NCI-H2196 treated with DMSO at 0.1 percent for 48 hours (cell line): Measurements from ENCODE around the gene GPR84.

Source experiments
- DNase-seq: peaks from one replicate; lab custom pipeline; 2025; ENCODE audit not compliant: unreplicated experiment; lab: John Stamatoyannopoulos, UW

Gene GPR84

DNA sequence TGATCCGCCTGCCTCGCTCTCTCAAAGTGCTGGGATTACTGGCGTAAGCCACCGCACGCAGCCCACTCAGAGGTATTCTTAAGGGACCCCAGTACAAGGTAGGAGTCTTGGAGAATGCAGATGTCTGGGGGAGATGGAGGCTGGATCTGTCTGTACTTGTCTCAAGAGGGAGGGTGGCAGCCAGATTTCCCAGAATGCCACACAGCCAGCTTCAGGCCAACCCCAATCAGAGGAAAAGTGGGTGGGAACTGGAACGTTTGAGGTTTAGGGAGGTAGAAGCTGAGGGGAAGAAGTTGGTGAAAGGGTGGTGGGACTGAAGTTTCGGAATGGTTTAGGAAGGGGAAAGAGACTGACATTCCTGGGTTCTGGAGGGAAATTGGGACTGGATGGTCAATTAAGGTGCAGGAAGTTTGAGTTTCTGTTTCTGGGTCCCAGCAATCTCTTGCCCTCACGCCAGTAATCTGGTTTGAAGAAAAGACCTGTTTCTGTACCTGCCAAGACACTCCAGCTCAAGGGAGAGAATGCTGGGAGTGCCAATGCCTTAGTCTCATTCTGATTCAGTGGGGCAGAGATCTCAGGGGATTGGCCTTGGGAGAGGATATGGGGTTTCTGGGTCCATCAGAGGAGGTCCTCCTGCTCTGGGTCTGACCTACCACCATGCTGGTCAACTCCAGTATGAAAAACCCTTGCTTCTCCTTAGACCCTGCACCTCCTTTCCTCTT is 28.4 kb upstream of the GPR84 start:
- DNase-seq, result no peak

DNA sequence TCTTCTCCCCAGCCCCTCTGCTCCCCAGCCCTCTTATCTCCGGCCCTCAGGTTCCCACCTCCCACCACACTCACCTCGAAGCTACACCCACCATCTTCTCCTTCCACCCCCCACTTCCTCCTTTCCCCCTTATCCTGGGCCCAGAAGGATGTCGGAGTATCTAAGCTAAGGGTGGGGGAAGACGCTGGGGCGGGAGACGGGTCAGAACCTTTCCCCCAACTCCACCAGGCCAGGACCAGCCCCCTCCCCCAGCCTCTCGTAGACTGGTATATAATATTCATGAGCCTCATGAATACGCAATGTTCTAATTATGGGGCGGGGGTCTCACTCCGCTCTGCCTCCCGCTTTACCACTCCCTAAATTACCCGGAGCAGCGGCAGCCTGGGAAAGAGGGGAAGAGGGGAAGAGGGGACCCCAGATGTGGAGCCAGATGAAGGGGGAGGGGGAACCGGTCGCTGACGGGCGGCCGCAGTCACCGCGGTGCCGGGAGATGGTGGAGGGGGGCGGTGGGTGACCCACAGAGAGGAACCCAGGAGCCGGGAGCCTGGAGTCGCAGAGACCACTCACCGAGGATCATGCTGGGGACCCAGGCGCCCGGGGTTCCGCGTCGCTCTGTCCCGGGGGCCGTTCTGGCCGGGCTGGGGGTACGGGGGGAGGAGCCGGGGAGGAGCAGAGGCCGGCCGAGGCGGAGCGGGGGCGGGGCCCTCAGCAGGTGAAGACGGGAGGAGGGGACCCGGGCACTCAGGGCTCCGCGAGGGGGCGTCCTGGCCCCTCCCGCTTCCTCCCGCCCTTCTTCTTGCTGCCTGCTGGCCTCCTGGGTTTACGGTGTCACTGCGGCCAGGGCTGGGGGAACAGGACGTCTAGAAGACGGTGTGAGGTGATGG is 26.6 kb upstream of the GPR84 start:
- DNase-seq, result peak; percentile 59

DNA sequence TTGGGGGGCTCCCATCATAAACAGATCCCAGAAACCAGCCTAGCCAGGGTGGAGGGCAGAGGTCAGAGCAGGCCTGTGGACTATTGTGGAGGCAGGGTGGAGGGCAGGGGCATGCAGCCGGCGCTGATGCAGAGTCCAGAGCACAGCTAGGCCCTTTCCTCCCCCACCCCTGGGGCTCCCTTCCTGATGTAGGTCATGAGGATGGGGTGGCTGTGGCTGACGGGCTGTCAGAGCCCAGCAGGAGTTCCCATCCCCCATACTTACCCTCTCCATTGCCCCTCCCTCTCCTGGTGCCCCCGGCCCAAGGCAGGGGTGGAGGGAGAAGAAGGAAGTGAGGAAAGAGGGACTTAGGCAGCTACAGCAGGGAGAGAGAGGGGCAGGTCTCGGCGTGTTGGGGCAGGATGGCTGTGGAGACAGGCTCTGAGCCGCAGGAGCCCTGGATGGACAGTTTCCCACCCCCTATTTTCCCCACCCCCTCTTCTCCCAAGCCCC is 25.9 kb upstream of the GPR84 start:
- no peak for DNase-seq

DNA sequence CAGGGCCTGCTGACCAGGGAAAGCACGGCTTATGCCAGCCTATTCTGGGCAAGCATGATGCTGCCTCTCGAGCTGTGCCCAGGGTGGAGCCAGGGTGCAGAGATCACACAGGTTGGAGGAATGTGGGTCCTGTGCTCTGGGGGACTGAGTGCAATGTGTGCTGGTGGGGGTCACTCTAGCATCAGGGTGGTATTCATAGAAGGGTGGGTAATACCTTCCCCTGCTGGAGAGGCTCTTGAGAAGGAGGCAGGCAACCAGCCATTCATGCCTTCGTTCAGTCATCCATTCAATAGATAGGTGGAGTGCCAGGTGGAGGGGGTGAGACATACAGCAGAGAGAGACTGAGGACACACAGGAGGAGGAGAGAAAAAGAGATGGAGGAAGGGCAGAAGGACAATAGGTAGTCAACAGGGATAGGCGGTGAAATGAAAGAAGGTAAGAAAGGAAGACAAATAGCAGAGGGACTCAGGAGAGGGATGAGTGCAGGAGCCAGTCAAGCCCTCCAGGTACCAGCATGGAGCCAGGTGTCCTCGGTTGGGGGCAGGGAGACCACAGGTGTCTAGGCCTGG is 25.4 kb upstream of the GPR84 start:
- no peak for DNase-seq

DNA sequence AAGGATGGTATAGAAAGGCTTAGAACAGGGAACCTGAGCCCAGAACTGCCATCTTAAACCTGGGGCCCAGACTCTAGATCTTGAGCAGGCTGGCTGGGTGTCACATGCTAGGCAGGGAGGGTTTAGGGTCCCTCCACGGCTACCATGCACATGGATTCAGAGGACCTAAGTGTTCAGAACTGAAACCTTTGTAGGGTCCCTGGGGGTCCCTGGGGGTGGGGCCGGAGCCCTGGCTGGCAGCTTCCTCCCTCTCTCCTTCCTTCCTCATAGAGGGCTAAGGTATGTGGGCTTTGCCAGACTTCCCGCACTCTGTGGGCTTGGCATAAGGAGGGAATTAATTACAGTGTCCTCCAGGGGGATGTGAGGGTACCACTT is 24.8 kb upstream of the GPR84 start:
- DNase-seq, result no peak

DNA sequence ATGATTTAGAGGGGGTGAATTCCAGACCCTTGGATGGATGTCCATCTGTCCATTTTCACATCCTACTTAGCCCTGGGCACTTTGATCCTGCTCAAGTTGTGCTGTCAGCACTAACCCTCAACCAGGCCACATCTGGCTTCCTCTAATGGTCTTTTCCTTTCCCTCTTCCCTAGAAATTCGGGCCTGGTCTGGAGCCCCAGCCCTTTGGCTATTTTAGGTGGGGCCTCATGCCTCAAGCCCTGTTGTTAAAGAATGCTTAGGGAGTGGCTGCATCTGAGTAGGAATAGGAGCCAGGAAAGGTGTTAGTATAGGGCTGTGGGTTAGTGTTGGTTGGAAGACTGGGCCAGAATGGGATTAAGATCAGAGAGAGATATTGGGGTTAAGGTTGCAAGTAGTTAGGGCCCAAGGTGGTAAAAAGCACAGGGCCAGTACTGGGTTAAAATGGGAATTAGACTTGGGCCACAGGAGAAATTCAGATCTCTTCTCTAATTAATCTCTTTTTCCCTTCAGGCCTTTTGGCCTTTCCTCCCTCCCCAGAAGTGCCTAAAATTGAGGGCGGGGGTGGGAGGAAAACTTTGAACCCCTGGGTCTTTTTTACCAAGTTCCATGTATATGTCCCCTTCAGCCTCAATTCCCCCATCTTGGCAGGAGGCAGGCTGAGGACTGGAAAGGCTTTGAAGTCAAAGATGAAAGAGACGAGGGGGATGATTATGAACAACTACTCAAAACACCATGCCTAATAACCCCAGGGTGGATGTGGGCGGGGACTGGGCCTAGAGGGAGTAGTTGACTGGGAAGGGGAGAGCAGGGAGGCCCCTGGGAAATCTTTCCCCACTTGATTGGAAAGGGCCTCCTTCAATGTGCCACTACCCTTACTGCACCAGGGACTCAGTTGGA is 24.2 kb upstream of the GPR84 start:
- no peak for DNase-seq

DNA sequence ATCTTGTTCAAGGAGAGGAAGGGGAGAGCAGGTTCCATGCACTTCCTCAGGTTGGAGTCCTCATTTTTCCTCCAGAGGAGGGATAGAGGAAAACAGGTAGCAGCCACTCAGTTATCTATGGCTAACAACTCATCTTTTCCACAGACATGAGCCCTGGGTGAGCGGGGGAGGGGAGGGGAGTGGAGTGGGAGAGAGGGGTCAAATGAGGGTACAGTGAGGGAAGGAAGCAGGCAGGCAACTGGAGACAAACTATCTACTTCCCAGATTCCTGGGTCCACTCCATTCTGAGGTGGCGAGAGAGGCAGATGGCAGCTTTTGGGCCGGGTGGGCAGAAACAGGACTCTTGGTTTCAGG is 22.8 kb upstream of the GPR84 start:
- no peak for DNase-seq

DNA sequence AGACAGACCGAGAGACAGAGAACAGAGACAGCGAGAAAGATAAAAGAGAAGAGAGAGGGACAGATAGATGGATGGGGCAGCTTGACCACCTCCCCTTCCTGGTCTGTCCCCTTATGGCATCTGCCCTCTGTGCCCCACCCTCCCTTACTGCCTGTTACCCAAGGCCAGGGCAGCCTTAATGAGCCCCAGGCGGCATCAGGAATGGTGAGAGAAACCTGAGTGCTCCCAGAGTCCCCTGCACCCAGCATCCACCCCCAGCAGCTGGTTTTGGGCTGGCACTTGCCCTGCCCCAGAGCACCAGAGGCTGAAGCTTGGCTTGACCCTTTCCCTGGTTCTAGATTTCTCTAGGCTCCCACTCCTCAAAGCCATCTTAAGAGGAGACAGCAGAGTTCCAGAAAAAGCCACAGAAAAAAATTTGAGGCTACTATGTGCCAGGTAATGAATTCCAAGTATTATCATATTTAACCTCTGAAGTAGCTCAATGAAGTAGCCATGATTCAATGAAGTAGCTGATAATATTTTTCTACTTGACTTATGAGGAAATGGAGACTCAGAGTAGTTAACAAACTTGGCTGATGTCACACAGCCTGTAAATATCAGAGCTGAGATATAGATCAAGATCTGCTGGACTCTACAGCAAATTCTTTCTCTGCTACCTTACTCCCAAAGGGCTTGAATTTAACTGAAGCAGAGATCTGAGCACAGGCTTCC is 22.3 kb upstream of the GPR84 start:
- DNase-seq, result no peak

DNA sequence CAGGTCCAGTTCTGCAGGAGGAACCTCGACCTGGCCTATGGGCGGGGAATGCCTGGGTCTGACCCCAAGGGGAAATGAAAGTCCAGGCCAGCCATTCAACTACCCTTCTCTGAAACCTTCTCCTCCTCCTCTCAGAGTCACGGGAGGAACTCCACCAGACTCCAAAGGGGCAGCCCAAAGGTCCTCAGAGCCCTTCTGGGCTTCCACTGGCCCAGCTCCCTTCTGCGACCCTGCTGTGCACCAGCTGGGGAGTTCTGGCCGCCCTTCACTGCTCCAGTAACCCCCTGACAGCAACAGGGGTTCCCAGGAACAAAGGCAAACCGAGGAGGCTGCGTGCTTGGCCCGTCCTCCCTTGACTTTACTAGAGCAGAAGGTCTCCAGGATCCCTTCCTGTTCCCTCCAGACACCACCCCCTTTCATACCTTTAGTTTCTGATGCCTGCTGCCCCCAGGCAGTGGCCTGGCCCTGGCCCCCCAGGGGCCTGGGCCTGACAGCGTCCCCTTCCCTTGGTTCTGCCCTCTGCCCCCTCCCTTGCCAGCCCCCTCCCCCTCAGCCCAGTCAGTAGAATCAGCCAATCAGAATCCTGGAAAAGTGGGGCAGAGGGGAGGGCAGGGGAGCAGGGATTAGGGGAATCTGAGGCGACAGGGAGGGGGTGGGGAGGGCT is 21.1 kb upstream of the GPR84 start:
- DNase-seq, result no peak

DNA sequence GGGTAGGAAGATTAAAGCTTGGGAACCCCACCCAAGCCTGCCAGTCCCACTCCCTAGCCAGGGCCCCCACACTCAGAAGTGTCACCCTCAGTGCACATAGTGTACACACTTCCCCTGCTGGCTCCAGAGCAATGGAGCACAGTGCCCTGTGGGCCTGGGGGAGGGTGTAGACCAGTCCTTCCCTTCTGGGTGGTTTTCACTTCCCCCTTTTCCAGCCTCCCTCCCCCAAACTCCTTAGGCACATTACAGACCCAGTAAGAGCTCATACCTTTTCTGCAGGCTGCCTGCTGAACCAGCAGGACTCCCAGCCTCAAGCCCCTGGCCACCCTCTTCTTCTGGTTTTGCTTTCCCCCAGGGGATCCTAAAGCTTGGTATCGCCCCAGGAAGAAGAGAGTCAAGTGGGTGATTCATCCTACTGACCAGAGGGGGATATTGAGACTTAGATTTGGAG is 20.3 kb upstream of the GPR84 start, which contains the start of gene ZNF385A:
TSS of gene ZNF385A (minus strand) at position 143 of the 451 bp plus-strand sequence. CDS start 219 bp downstream, outside the sequence.
- no peak for DNase-seq

DNA sequence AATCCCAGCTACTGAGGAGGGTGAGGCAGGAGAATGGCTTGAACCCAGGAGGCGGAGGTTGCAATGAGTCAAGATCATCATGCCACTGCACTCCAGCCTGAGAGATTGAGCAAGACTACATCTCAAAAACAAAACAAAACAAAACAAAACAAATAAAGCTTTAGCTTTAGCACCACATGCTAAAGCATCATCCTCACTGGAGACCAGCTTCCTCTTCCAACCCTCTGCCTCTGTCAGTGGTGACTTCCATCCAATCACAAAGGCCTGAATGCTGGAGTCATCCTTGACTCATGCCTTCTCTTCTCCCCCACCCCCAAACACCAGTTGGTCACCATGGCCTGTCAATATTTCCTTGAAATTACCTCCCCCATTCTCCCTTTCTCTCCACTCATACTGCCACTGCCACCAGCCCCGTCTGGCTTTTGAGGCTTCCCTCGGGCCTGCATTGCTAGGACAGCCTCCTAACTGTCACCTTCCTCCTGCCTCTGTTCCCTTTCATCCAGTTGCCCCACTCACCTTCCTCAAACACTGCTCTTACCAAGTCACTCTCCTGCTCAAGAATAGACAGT is 18.8 kb upstream of the GPR84 start:
- no peak for DNase-seq

DNA sequence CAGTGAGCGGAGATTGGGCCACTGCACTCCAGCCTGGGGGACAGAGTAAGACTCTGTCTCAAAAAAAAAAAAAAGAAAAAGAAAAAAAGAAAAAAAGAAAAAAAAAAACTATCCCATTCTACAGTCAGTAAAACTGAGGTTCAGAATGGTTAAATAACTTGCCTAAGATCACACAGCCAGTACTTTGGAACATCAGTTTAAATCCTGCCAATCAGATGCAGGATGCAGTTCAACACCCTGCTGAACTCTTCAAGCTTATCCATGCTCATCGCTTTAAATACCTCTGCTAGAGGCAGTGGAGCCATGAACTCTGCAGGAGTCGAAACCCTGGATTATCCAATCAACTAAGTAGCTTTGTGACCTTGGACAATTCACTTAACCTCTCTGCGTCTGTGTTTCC is 16.9 kb upstream of the GPR84 start:
- DNase-seq, result no peak

DNA sequence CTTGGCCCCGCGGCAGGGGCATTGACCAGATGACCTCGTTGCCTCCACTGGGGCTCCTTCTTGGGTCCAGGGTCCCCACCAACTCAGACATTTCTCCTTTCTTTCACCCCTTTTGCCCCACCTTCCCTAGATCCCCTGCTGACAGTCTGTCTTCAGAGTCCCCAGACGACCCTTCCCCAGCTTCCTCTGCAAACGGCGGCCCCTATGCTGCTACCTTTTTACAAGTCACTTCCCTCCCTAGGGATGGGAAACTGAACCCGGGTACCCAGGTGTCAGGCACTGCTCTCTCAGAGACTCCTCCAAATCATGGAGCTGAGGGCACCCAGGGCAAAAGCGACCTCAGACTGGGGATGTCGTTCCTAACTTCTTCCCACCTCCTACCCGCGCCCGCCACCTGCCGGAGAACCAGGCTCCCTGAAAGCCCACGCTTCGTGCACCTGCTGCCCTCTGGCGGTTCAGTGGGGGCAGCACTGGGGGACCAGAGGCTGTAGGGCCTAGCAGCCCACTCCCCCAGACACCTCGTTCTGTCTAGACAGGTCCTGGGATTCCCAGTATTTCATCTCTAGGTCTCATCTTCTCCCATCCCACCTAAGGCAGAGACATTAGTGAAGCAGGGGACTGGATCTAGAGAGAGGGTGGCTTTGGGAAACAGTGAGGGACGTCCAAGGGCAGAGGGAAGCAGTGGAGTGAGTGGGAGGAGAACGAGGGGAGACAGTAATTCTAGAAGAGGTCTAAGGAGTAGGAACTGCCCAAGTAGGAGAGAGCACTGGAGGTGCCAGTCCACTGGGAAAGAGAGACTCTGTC is 15.3 kb upstream of the GPR84 start:
- DNase-seq, result no peak

DNA sequence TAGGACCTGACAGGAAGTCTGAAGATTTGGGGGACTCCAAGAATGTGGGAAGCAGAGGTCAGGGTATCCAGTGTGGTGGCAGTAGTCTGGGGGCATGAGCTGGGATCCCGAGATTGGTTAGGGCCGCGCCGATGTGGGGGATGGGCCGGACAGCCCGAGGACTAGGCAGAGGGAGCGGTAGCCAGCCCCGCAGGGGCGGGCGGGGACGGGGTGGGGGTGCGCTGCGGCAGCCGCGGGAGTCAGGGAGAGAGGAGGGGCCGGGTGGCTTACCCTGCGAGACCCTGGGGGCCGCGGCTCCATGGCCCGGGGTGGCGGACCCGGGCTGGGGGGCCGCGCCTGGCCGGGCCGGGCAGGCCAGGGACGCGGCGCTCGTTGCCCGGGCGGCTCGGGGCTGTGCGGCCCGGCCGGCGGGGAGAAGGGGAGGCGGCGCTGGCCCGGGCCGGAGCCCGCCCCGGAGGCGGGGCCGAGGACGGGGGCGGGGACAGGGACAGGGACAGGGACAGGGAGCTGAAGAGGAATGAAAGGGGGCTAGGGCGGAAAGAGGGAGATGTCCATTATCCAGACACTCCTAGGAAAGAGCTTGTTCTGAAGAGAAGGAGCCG is 14.6 kb upstream of the GPR84 start:
- no peak for DNase-seq

DNA sequence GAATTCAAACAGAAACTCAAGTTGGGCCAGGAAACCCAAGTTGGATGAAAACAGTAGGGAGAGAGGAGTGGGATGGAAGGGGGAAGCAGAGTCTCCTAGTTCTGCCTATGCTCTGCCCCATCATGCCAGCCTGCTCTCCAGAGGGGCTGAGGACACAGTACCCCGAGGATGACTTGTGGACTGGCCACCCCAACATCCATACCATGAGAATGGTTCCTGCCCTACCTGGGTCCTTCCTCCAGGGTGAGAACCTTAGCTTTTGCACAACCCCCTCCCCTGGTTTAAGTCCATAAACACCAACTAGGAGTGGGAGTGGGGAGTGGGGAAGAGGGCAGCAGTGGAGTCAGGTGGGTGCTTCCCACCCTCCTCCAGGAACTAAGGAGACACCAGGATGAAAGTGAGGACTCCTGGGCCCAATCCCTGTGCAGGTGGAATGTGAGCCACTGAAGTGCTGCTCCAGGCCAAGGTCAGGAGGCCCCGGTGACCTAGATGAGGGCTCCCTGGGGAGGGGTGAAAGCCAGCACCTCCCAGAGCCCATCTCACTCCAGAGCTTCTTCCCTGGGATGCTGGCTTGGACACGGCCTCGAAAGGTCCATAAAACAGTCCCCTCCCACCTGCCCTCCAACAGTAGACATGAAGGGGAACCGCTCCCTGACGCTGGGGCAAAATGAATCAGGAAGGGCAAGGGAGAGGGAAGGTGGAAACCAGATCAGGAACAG is 13.7 kb upstream of the GPR84 start:
- DNase-seq, result no peak

DNA sequence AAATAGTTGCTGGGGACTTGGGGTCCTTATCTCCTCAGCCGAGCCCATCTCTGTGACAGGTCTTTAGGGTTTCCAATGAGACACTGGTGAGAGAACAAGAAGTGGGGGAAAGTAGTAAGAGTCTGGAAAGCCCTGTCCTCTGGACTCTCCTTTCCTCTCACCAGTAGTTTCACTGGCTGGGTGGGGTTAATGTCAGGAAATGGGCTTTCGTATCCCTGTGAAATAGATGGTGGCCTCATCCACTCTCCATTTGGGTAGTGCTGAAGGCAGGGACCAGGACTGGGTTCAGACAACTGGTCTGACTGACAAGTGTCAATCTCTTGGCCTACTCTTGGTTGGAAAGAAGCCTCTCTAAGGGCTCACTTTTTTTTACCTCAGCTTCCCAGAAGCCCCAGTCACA is 12.7 kb upstream of the GPR84 start:
- no peak for DNase-seq

DNA sequence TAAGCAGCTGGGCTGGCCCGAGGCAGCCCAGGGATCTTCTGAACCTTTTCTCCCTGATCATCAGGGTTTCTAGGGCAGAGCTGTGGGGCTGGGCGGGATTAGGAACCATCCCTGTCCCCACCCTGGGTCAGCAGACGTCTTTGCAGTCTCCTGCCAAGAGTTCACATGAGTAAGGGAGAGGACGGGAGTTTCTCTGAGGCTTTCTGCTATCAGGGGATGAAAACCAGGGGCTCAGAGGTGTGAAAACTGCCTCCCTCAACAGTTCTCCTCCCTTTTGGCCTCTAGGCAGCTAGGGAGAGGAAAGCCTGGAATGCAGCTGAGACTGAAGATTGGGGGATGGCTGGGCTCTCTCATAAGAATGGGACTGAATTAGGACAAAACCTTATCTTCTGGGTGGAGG is 12.3 kb upstream of the GPR84 start:
- no peak for DNase-seq

DNA sequence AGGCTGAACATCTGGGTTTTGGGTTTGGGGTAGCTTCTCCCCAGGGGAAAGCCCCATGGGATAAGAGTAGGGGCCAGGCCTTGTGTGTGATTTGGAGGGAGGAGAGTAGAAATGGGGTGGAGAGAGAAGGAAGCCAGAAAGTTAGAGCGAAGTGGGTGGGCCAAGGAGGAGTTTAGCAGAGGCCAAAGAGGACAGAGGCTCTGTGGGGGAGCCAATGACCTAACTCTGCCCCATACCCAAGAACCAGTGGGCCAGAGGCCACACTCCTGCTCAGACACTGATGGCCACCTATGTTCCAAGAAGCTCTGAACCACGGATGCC is 10.9 kb upstream of the GPR84 start:
- no peak for DNase-seq
